Memory B cell (primary cell): ENCODE data around the gene TEKT2.

ENCODE experiments used
- ATAC-seq: fragments of 150-1000 bp; cut with Tn5 transposase; 2 replicates; pipeline ENCODE4 v1.10.0; 2021; ENCODE audit warnings: low read depth, mild to moderate bottlenecking, moderate library complexity
- DNase-seq, 2 donors: peaks; one replicate each; pipeline ENCODE4 v3.0.0; 2022; ENCODE audit warnings: low spot score in 2 of 2
- H3K27ac Mint-ChIP-seq: one replicate; pipeline ENCODE4 v1.8.0; 2022; ENCODE audit warnings: mild to moderate bottlenecking, moderate library complexity, mixed read lengths
- H3K27me3 Mint-ChIP-seq: one replicate; pipeline ENCODE4 v1.8.0; 2022; ENCODE audit warnings: mixed read lengths
- H3K36me3 Mint-ChIP-seq: one replicate; pipeline ENCODE4 v1.8.0; 2022; ENCODE audit warnings: mild to moderate bottlenecking, mixed read lengths
- H3K4me1 Mint-ChIP-seq: one replicate; pipeline ENCODE4 v1.8.0; 2022; ENCODE audit warnings: mixed read lengths
- H3K4me3 Mint-ChIP-seq: one replicate; pipeline ENCODE4 v1.8.0; 2022; ENCODE audit warnings: mild to moderate bottlenecking, moderate library complexity, mixed read lengths
- H3K9me3 Mint-ChIP-seq: one replicate; pipeline ENCODE4 v1.8.0; 2022; ENCODE audit warnings: mixed read lengths

TEKT2 gene

DNA sequence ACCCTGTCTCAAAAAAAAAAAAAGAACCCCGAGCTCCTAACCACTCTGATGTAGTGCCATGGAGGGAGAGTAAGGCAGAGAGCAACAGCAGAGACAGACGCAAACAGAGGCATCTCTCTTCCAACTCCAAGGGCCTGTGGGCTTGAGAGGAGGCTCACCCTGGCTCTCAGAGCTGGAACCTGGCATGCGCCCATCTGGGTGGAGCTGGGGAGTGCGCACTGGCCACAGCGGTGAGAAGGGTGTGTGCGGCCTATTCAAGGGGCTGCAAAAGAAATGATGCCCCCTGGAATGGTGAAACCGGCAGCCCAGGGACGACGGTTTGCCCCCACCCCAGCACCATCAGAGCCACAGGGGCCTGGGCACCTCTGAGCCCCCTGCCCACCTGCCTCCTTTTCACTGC, 23.5 kb downstream of the TEKT2 start:
- Mint-ChIP-seq H3K27ac (no peak overlapping the region), H3K9me3 (no peaks in the 10 kb centered on the region), H3K4me1 (peaks cover 2% of the 10 kb centered on the region), H3K4me3 (no peak overlapping the region), H3K27me3 (peaks cover 1% of the 10 kb centered on the region), H3K36me3 (no peaks in the 10 kb centered on the region)
- ATAC-seq (no peak), DNase-seq (no peak)

DNA sequence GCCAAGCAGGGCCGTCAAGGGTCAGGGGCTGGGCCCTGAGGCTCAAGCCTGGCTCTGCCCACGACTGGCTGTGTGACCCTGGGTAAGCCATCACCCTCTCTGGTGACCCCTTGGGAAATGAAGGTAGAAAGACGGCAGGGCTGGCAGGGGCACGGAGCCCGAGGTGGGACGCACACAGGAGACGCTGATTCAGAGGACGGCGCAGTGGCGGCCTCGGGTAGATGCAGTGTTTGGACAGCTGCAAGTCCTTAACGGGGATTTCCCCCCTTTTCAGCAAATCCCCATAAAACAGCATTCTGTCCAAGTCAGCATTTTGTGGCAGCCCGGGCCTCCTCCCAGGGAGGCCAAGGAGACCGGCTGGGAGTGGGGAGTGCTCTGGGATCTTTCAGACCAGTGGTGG, 24.4 kb downstream of the TEKT2 start:
- no peak overlapping the region for H3K27ac Mint-ChIP-seq
- no peaks in the 10 kb centered on the region for H3K36me3 Mint-ChIP-seq
- H3K9me3 Mint-ChIP-seq, result no peaks in the 10 kb centered on the region
- DNase-seq (no peak), ATAC-seq (no peak)
- H3K4me3 Mint-ChIP-seq, result no peak overlapping the region
- H3K4me1 Mint-ChIP-seq, result peaks cover 4% of the 10 kb centered on the region
- peaks cover 3% of the 10 kb centered on the region for H3K27me3 Mint-ChIP-seq

GRCh38 chr1:36109041-36109679, 25.3 kb downstream of the TEKT2 start:
- H3K27ac Mint-ChIP-seq, result no peak overlapping the region
- H3K36me3 Mint-ChIP-seq, result no peaks in the 10 kb centered on the region
- no peak overlapping the region for H3K4me3 Mint-ChIP-seq
- no peak for DNase-seq
- no peak for ATAC-seq
- peaks cover 5% of the 10 kb centered on the region for H3K27me3 Mint-ChIP-seq
- H3K9me3 Mint-ChIP-seq, result no peaks in the 10 kb centered on the region
- H3K4me1 Mint-ChIP-seq, result peaks cover 4% of the 10 kb centered on the region

GRCh38 chr1:36111151-36111550, 27.3 kb downstream of the TEKT2 start:
- Mint-ChIP-seq H3K36me3 (no peaks in the 10 kb centered on the region), H3K4me1 (peaks cover 4% of the 10 kb centered on the region), H3K27me3 (peaks cover 7% of the 10 kb centered on the region), H3K9me3 (no peaks in the 10 kb centered on the region), H3K4me3 (no peak overlapping the region), H3K27ac (peak overlapping the region; percentile 1)
- DNase-seq, result no peak
- ATAC-seq, result no peak

DNA sequence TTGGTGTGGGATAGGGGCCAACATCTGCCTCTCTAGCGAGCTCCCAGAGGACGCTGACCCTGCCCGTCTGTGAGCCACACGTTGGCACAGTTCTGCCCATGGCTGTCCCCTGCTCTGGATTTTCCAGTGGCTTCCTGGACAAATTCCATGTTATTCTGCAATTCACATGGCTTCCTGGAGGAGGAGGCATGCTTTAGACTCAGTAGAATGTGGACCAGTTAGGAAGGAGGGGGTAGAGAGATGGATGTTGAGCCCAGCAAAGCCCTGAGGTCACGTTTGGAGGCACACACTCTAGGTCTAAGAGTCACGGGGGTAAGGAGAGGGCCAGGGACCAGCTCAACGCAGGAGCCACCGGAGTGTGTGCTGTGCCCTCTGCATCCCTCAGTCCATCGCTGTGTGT, 28.9 kb downstream of the TEKT2 start:
- Mint-ChIP-seq H3K4me1 (peaks cover 4% of the 10 kb centered on the region), H3K4me3 (no peak overlapping the region), H3K36me3 (no peaks in the 10 kb centered on the region), H3K27me3 (peaks cover 7% of the 10 kb centered on the region), H3K27ac (no peak overlapping the region), H3K9me3 (no peaks in the 10 kb centered on the region)
- ATAC-seq (no peak), DNase-seq (no peak)

GRCh38 chr1:36114371-36114770, 30.5 kb downstream of the TEKT2 start:
- no peak for ATAC-seq
- no peak overlapping the region for H3K4me3 Mint-ChIP-seq
- H3K9me3 Mint-ChIP-seq, result no peaks in the 10 kb centered on the region
- peaks cover 2% of the 10 kb centered on the region for H3K4me1 Mint-ChIP-seq
- H3K27ac Mint-ChIP-seq, result no peak overlapping the region
- no peaks in the 10 kb centered on the region for H3K36me3 Mint-ChIP-seq
- H3K27me3 Mint-ChIP-seq, result peaks cover 7% of the 10 kb centered on the region
- no peak for DNase-seq

DNA sequence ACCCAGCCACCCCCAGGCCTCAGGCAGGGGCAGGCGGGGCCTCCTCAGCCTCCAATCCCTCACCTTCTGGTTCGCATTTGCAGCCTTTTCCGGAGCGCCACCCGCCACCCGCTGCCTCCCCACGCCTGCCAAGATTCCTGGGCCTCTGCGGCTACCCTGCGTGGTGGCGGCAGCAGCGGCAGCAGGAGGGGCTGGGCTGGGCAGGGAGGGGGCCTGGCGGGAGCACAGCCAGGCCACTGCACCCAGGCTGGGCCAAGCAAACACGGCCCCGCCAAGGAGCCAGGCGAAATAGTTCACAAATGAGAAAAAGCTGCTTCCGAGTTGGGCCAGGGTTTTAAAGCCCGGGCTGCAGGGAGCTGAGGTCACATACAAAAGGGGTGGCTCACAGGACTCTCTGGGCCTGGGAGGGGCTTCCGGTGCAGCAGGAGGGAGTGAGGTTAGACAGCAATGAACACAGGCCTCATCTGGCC, 31.3 kb downstream of the TEKT2 start:
- H3K36me3 Mint-ChIP-seq, result no peaks in the 10 kb centered on the region
- peaks cover 7% of the 10 kb centered on the region for H3K27me3 Mint-ChIP-seq
- no peak overlapping the region for H3K27ac Mint-ChIP-seq
- peaks cover 2% of the 10 kb centered on the region for H3K4me1 Mint-ChIP-seq
- H3K9me3 Mint-ChIP-seq, result no peaks in the 10 kb centered on the region
- DNase-seq, result no peak
- no peak overlapping the region for H3K4me3 Mint-ChIP-seq
- ATAC-seq, result no peak

DNA sequence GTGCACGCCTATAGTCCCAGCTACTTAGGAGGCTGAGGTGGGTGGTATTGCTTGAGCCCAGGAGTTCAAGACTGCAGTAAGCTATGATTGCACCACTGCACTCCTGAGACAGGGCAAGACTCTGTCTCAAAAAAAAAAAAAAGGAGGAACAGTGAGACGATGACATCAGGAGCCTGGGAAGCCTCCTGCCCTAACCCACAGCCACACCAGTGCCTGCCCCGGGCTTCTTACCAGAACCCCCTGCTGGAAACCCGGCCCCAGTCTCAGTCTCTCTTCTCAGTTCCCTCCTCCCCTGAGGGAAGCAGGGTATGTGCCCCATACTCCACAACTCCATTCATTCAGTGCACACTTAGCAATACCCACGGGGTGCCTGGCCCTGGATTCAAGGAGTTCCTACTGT, 32.0 kb downstream of the TEKT2 start:
- Mint-ChIP-seq H3K4me1 (peaks cover 2% of the 10 kb centered on the region), H3K27me3 (peaks cover 7% of the 10 kb centered on the region), H3K27ac (no peak overlapping the region), H3K4me3 (no peak overlapping the region), H3K9me3 (no peaks in the 10 kb centered on the region), H3K36me3 (no peaks in the 10 kb centered on the region)
- ATAC-seq, result no peak
- DNase-seq, result no peak

- H3K4me3 Mint-ChIP-seq, result no peak overlapping the region
- no peak for ATAC-seq
- no peaks in the 10 kb centered on the region for H3K9me3 Mint-ChIP-seq
- no peak overlapping the region for H3K27ac Mint-ChIP-seq
- peaks cover 5% of the 10 kb centered on the region for H3K27me3 Mint-ChIP-seq
- no peak for DNase-seq
- peaks cover 2% of the 10 kb centered on the region for H3K4me1 Mint-ChIP-seq
- H3K36me3 Mint-ChIP-seq, result no peaks in the 10 kb centered on the region
These were observed 33.0 kb downstream of the TEKT2 start for GRCh38 chr1:36116901-36117300.

DNA sequence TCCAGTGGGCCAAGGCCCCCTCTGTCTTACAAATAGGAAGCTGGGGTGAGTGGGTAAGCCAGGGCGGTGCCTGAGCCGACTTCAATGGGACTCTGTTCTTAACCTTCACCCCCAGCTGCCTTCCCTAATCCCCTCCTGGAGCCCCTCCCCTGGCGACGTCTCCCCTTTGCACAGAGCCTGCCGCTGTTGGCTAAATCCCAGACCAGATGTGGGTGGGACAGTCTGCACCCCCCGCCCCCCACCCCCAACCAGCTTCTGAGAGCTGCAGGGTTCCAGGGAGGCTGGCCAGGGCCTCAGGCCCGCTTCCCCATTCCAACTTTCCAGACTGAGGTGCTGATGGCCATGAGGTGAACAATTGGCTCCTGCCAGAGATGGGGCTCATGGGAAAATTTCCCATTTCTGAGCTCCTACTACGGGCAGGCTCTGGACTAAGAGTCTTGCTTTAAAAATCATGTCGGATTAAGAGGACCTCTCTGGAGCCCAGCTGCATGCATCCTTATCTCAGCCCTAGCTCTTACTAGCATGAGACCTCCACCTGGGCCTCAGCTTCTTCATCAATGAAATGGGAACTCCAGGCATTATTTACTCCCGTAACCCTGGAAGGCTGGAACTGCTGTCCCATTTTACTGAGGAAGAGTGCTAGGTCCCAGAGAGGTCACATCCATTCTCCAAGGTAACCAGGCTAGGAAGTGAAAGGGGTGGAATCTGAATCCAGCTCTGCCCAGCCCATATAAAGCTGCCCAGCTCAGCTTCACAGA, 34.7 kb downstream of the TEKT2 start:
- H3K27ac Mint-ChIP-seq, result no peak overlapping the region
- H3K36me3 Mint-ChIP-seq, result no peaks in the 10 kb centered on the region
- DNase-seq, result no peak
- H3K9me3 Mint-ChIP-seq, result no peaks in the 10 kb centered on the region
- H3K4me3 Mint-ChIP-seq, result no peak overlapping the region
- ATAC-seq, result no peak
- H3K27me3 Mint-ChIP-seq, result peaks cover 9% of the 10 kb centered on the region
- peaks cover 13% of the 10 kb centered on the region for H3K4me1 Mint-ChIP-seq

DNA sequence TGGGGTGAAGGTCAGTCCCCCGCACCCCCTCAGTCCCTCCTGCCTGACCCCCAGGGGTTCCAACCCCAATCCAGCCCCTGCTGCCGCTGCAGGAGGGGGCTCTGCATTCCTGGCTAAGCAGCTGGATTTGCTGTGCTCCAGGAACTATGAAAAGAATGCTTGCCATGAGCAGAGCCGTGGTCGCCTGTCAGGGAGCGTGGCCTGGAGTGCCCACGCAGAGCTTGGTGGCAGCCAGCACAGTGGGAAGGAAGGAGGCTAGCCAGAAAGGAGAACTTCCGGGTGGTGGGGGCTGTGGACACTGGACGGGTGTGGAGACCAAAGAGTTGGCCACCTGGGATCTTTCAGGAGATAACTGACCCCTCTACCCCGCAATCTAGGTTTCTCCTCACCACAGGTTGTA, 35.6 kb downstream of the TEKT2 start:
- no peak for DNase-seq
- no peak overlapping the region for H3K4me3 Mint-ChIP-seq

GRCh38 chr1:36122062-36123030, 38.5 kb downstream of the TEKT2 start:
- peaks cover 23% of the 10 kb centered on the region for H3K27me3 Mint-ChIP-seq
- DNase-seq, result no peak

More for the DNA sequence above, 35.6 kb downstream of the TEKT2 start:
- H3K27ac Mint-ChIP-seq, result no peak overlapping the region
- peaks cover 17% of the 10 kb centered on the region for H3K4me1 Mint-ChIP-seq
- no peak for ATAC-seq
- no peaks in the 10 kb centered on the region for H3K9me3 Mint-ChIP-seq
- no peaks in the 10 kb centered on the region for H3K36me3 Mint-ChIP-seq
- H3K27me3 Mint-ChIP-seq, result peaks cover 10% of the 10 kb centered on the region

GRCh38 chr1:36123356-36123755, 39.5 kb downstream of the TEKT2 start:
- ATAC-seq (peak; percentile 94), DNase-seq (peak; percentile 32 to 49)
- H3K9me3 Mint-ChIP-seq, result no peaks in the 10 kb centered on the region
- H3K36me3 Mint-ChIP-seq, result no peaks in the 10 kb centered on the region
- peaks cover 32% of the 10 kb centered on the region for H3K4me1 Mint-ChIP-seq
- peaks cover 25% of the 10 kb centered on the region for H3K27me3 Mint-ChIP-seq
- peak overlapping the region; percentile 6 for H3K27ac Mint-ChIP-seq
- peak overlapping the region; percentile 59 for H3K4me3 Mint-ChIP-seq

More at GRCh38 chr1:36122062-36123030, 38.5 kb downstream of the TEKT2 start:
- no peaks in the 10 kb centered on the region for H3K9me3 Mint-ChIP-seq
- peaks cover 32% of the 10 kb centered on the region for H3K4me1 Mint-ChIP-seq
- ATAC-seq, result no peak
- no peak overlapping the region for H3K27ac Mint-ChIP-seq
- H3K4me3 Mint-ChIP-seq, result peak overlapping the region; percentile 59
- H3K36me3 Mint-ChIP-seq, result no peaks in the 10 kb centered on the region
